K562 (cell line): ENCODE measurements around the gene RNF114. TPM values are rescaled to one million over a fixed set of nuclear protein-coding genes. Genes with fewer than 3 reads are reported as not detected.
A peak's percentile ranks its signal among the peaks of the same experiment; 100 is the strongest.

Experiments used
- BHLHE40 ChIP-seq: IDR thresholded peaks from 2 replicates; pipeline ENCODE4 v1.6.1; 2011; ENCODE audit warnings: low read length, improper control_type of control experiment
- CREBBP ChIP-seq: IDR thresholded peaks from one replicate; pipeline ENCODE4 v1.6.1; 2012; ENCODE audit warnings: low read depth, mild to moderate bottlenecking, control low read depth, inconsistent platforms, low read length
- E2F8 ChIP-seq: fragments of 450-650 bp; IDR thresholded peaks from 2 replicates; pipeline ENCODE4 v1.7.1; 2018; ENCODE audit warnings: mild to moderate bottlenecking, low read depth; ENCODE audit not compliant: partially characterized antibody
- EP400 ChIP-seq: fragments of 450-650 bp; IDR thresholded peaks from 2 replicates; pipeline ENCODE4 v1.6.1; 2017; ENCODE audit warnings: antibody characterized with exemption, mild to moderate bottlenecking, moderate library complexity
- HCFC1 ChIP-seq: IDR thresholded peaks from 2 replicates; pipeline ENCODE4 v1.6.1; 2012; ENCODE audit warnings: low read depth, low read length, improper control_type of control experiment
- HINFP ChIP-seq: fragments of 450-650 bp; conservative IDR thresholded peaks from 2 replicates; pipeline ENCODE4 v1.6.1; 2016; ENCODE audit warnings: missing genetic modification characterization, low read depth, mild to moderate bottlenecking, control low read depth, missing compliant biosample characterization
- ID3 ChIP-seq, 2 experiments: fragments of 250-450 bp in 1 of 2; fragments of 450-650 bp in 1 of 2; sonication (Bioruptor Pico) in 1 of 2; IDR thresholded peaks; 2 replicates each; pipeline versions ENCODE4 v1.6.1 to v1.8.0; 2016 to 2021; ENCODE audit warnings: mild to moderate bottlenecking in 2 of 2, moderate library complexity in 2 of 2, missing compliant biosample characterization in 1 of 2, missing genetic modification characterization in 1 of 2
- MBD1 ChIP-seq: fragments of 250-450 bp; sonication (Bioruptor Pico); IDR thresholded peaks from 2 replicates; pipeline ENCODE4 v1.8.0; 2022; ENCODE audit warnings: inconsistent platforms
- MEF2A ChIP-seq: IDR thresholded peaks from 2 replicates; pipeline ENCODE4 v1.6.1; 2011; ENCODE audit warnings: low read depth, mild to moderate bottlenecking, low read length, moderate library complexity; ENCODE audit not compliant: control insufficient read depth
- NONO ChIP-seq, 2 experiments: fragments of 200-400 bp in 1 of 2; fragments of 450-650 bp in 1 of 2; formaldehyde crosslinking in 1 of 2; IDR thresholded peaks; 2 replicates each; pipeline ENCODE4 v1.6.1; 2017; ENCODE audit warnings: low read depth in 2 of 2, mild to moderate bottlenecking in 2 of 2, moderate library complexity in 2 of 2, low read length in 1 of 2
- PPARD ChIP-seq: fragments of 250-450 bp; sonication (Bioruptor Pico); IDR thresholded peaks from 2 replicates; pipeline ENCODE4 v1.8.0; 2022; ENCODE audit warnings: inconsistent platforms, mild to moderate bottlenecking, moderate library complexity
- PTTG1 ChIP-seq: fragments of 450-650 bp; IDR thresholded peaks from 2 replicates; pipeline ENCODE4 v1.6.1; 2016; ENCODE audit warnings: low read depth, mild to moderate bottlenecking, missing genetic modification characterization, missing compliant biosample characterization
- RBFOX2 ChIP-seq: fragments of 200-400 bp; formaldehyde crosslinking; IDR thresholded peaks from 2 replicates; pipeline ENCODE4 v1.6.1; 2017; ENCODE audit warnings: low read depth, mild to moderate bottlenecking, low read length, moderate library complexity
- SNIP1 ChIP-seq: fragments of 450-650 bp; IDR thresholded peaks from 2 replicates; pipeline ENCODE4 v1.7.1; 2017; ENCODE audit warnings: low read depth, mild to moderate bottlenecking
- ZBED1 ChIP-seq: IDR thresholded peaks from 2 replicates; pipeline ENCODE4 v1.6.1; 2014
- ZBTB43 ChIP-seq: sonication (generic); formaldehyde crosslinking; IDR thresholded peaks from 2 replicates; pipeline ENCODE4 v1.8.0; 2023; ENCODE audit warnings: mild to moderate bottlenecking, missing genetic modification reagents
- ZNF589 ChIP-seq: fragments of 200-800 bp; sonication (Bioruptor generic); IDR thresholded peaks from 2 replicates; pipeline ENCODE4 v1.6.1; 2016; ENCODE audit warnings: low read depth, missing genetic modification characterization, missing compliant biosample characterization
- polyA plus RNA-seq, 8 experiments: library from polyadenylated mRNA; depleted of rRNA in 4 of 8; stranded (reverse) in 5 of 8; unstranded in 3 of 8; fragments of >200 nt; fragmentation: Nextera tagmentation in 2 of 8; fragmentation: Illumina TruSeq in 1 of 8; extraction: Ambion mirVana in 2 of 8; extraction: Trizol in 1 of 8; gene quantifications; 2 replicates each; pipeline versions ENCODE4 v1.2.1 to v1.2.3, GENCODE V29; 2011 to 2014; ENCODE audit warnings: inconsistent platforms in 1 of 8, missing spikeins in 1 of 8
- total RNA-seq, 7 experiments: library from RNA; depleted of rRNA in 6 of 7; stranded (reverse); fragments of >200 nt in 6 of 7; fragmentation: Illumina TruSeq in 2 of 7; extraction: Trizol in 2 of 7; gene quantifications; 2 replicates each; pipeline versions ENCODE4 v1.2.1 to v1.2.3, GENCODE V29; 2011 to 2021; ENCODE audit warnings: low replicate concordance in 1 of 7

RNF114 gene
- total and polyA plus RNA-seq, 9 of the 15 experiments (the other 6 are each of a cell fraction or from before 2014, with no cell fraction given): 38.6 to 111 (median 62.6) TPM

GRCh38 chr20:49993301-49993751 is 57.1 kb downstream of the RNF114 start (continued):
- TF ChIP-seq ZNF589 (CRISPR knock-in tag) (peak; percentile 71; the same call in 1 of the 2 replicates), RBFOX2 (no peak), CREBBP (no peak), HINFP (tag) (no peak), ID3 (CRISPR knock-in tag; IDR thresholded peaks at IDR 0.05) (no peak), ID3 (tag; IDR thresholded peaks at IDR 0.05) (no peak), NONO (IDR thresholded peaks at IDR 0.05; ENCODE audit: low read depth in 2 of 2, low read length in 1 of 2) (no peak), EP400 (peak; percentile 25; the same call in 1 of the 2 replicates), PTTG1 (no peak), ZBTB43 (CRISPR knock-in tag) (no peak), MBD1 (no peak), MEF2A (no peak), HCFC1 (no peak), E2F8 (no peak), ZBED1 (no peak), PPARD (no peak), BHLHE40 (peak; percentile 20; the same call in 1 of the 2 replicates), SNIP1 (peak; percentile 90)
